ENCODE measurements around the gene ESRRA. TPM values are rescaled to one million over a fixed set of nuclear protein-coding genes. Genes with fewer than 3 reads are reported as not detected.
"Not testable (repeated sequence)": the region's sequence is repeated elsewhere in the genome, so short reads cannot be mapped to it uniquely, and the experiment has no call there.

ESRRA gene
- total RNA-seq, 2 donors from 2014 or later: 38.7 to 54.7 TPM

DNA sequence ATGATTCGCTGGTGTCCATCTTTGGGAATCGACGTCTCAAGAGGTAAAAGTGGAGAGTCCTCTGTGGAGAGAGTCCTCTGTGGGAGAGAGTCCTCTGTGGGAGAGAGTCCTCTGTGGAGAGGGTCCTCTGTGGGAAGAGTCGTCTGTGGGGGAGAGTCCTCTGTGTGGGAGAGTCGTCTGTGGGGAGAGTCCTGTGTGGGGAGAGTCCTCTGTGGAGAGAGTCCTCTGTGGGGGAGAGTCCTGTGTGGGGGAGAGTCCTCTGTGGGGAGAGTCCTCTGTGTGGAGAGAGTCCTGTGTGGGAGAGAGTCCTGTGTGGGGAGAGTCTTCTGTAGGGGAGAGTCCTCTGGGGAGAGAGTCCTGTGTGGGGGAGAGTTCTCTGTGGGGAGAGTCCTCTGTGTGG, 15.7 kb downstream of the ESRRA start:
- no peak for DNase-seq (ENCODE audit: low spot score)
- H3K27me3 ChIP-seq (replicated peaks; ENCODE audit: insufficient read depth): no peaks in the 10 kb centered on the region
- H3K36me3 ChIP-seq: no peaks in the 10 kb centered on the region
- TF ChIP-seq, protein P1, sequence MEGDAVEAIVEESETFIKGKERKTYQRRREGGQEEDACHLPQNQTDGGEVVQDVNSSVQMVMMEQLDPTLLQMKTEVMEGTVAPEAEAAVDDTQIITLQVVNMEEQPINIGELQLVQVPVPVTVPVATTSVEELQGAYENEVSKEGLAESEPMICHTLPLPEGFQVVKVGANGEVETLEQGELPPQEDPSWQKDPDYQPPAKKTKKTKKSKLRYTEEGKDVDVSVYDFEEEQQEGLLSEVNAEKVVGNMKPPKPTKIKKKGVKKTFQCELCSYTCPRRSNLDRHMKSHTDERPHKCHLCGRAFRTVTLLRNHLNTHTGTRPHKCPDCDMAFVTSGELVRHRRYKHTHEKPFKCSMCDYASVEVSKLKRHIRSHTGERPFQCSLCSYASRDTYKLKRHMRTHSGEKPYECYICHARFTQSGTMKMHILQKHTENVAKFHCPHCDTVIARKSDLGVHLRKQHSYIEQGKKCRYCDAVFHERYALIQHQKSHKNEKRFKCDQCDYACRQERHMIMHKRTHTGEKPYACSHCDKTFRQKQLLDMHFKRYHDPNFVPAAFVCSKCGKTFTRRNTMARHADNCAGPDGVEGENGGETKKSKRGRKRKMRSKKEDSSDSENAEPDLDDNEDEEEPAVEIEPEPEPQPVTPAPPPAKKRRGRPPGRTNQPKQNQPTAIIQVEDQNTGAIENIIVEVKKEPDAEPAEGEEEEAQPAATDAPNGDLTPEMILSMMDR (IDR thresholded peaks at IDR 0.05): no peak
- TF ChIP-seq POLR2A (IDR thresholded peaks at IDR 0.05) (no peak), POLR2AphosphoS5 (IDR thresholded peaks at IDR 0.05) (no peak)
- intact Hi-C loops (cut with DNase I): no loop called here
- WGBS: 73% methylated on average over 5 of the region's 5 CpGs
- H3K4me1 ChIP-seq (replicated peaks): no peaks in the 10 kb centered on the region
- H3K27ac ChIP-seq: peak overlapping the region; percentile 65 to 68
- H3K9me3 ChIP-seq: no peaks in the 10 kb centered on the region
- no peak overlapping the region for H3K4me3 ChIP-seq

DNA sequence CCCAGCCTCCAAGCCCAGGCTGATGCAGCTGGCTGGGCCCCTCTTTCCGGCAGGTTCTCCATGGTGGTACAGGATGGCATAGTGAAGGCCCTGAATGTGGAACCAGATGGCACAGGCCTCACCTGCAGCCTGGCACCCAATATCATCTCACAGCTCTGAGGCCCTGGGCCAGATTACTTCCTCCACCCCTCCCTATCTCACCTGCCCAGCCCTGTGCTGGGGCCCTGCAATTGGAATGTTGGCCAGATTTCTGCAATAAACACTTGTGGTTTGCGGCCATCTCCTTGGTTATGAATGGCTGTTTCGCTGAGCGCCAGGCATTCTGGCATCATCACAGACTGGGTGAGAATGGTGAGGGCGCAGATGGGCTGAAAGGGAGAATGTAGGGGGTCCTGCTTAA, 16.2 kb downstream of the ESRRA start:
- Histone ChIP-seq H3K27me3 (replicated peaks; ENCODE audit: insufficient read depth) (no peaks in the 10 kb centered on the region), H3K9me3 (no peaks in the 10 kb centered on the region), H3K27ac (peak overlapping the region; percentile 65 to 68), H3K36me3 (no peaks in the 10 kb centered on the region), H3K4me1 (replicated peaks) (no peaks in the 10 kb centered on the region), H3K4me3 (no peak overlapping the region)
- intact Hi-C loops (cut with DNase I): no loop called here
- peak; percentile 86 for DNase-seq (ENCODE audit: low spot score)
- peak; percentile 94 for TF ChIP-seq POLR2AphosphoS5 (IDR thresholded peaks at IDR 0.05)
- TF ChIP-seq, protein P1 (IDR thresholded peaks at IDR 0.05): no peak
- peak; percentile 70 for TF ChIP-seq POLR2A (IDR thresholded peaks at IDR 0.05)
- WGBS: 62% methylated on average over 5 of the region's 5 CpGs

DNA sequence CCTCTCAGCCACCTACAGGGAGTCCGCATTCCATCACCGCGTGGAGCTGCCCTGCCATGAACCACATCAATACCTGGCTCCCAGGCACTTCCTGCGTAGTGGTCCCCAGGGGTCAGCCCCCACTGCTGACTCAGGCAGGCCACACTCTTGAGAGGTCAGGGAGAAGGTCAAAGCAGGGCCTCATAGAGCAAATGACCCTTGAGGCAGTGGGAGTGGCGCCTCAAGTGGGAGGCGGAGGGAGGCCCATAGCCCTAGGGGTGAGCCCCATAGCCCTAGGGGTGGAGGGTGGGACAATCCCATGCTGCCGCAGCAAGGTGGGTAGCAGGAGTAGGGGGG, 17.6 kb downstream of the ESRRA start:
- Histone ChIP-seq H3K27me3 (replicated peaks; ENCODE audit: insufficient read depth) (no peaks in the 10 kb centered on the region), H3K4me1 (replicated peaks) (no peaks in the 10 kb centered on the region), H3K9me3 (no peaks in the 10 kb centered on the region), H3K36me3 (no peaks in the 10 kb centered on the region), H3K27ac (no peak overlapping the region), H3K4me3 (no peak overlapping the region)
- no peak for DNase-seq (ENCODE audit: low spot score)
- TF ChIP-seq, protein P1 (IDR thresholded peaks at IDR 0.05): no peak
- intact Hi-C loops (cut with DNase I): no loop called here
- 81% methylated on average over 7 of the region's 7 CpGs for WGBS

DNA sequence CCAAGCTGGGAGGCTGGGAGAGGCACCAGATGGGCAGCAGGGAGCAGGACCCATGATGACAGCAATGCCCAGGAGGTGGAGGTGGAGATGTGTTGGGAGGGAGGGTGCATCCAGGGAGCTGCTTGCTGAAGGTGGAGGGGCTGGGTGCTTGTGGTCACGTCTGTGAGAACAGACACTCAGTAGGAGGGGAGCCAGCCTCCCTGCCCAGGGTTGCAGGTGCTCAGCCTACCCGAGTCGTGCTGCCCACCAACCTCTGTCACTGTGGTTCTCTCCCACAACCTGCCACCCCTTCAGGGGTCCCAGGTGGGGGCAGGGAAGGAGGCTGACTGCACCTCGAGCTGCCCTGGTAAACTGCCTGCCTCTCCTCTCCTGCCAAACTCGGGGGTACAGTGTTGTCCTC, 18.0 kb downstream of the ESRRA start:
- Histone ChIP-seq H3K4me3 (no peak overlapping the region), H3K27me3 (replicated peaks; ENCODE audit: insufficient read depth) (no peaks in the 10 kb centered on the region), H3K9me3 (no peaks in the 10 kb centered on the region), H3K36me3 (no peaks in the 10 kb centered on the region), H3K4me1 (replicated peaks) (no peaks in the 10 kb centered on the region), H3K27ac (peak overlapping the region in 1 of 2 donors; percentile 49)
- intact Hi-C loops (cut with DNase I): no loop called here
- WGBS: 49% methylated on average over 5 of the region's 5 CpGs
- TF ChIP-seq, protein P1 (IDR thresholded peaks at IDR 0.05): no peak
- TF ChIP-seq POLR2A (IDR thresholded peaks at IDR 0.05): no peak
- TF ChIP-seq POLR2AphosphoS5 (IDR thresholded peaks at IDR 0.05): no peak
- DNase-seq (ENCODE audit: low spot score): no peak

DNA sequence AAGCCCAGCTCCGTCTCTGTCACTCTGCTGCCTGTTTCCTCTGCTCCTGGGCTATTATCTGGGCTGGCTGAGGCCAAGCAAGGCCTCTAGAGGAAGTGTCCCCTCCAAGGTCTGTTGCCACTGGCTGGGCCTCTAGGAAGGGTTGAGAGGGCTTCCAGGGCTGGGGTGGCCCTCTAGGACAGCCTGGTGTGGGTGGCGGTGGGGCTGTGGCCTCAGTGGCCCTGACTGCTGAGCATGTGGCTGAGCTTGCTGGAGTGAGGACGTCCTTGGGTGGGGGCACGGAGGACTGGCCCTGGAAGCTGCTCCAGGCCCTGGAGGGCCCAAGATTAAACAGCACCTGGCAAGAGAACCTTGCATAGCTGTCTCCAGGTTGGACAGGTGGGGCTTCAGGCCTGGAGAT, 18.7 kb downstream of the ESRRA start:
- WGBS: 97% methylated on average over 4 of the region's 4 CpGs
- H3K27ac ChIP-seq: peak overlapping the region; percentile 43 to 49
- H3K4me3 ChIP-seq; H3K4me1 ChIP-seq (replicated peaks); DNase-seq (ENCODE audit: low spot score); H3K27me3 ChIP-seq (replicated peaks; ENCODE audit: insufficient read depth); H3K36me3 ChIP-seq; intact Hi-C loops (cut with DNase I); H3K9me3 ChIP-seq: not testable (repeated sequence)

All from prostate gland (tissue), 2 donors.